C4-2B (cell line): ENCODE results near the gene THBD.

Source experiments
- ZFX ChIP-seq: fragments of 450-650 bp; IDR thresholded peaks from 2 replicates; pipeline ENCODE4 v1.6.1; 2017
- TF ChIP-seq, protein P1 (sequence below): fragments of 450-650 bp; conservative IDR thresholded peaks from 2 replicates; pipeline ENCODE4 v1.5.1; 2017; ENCODE audit warnings: mild to moderate bottlenecking

GRCh38 chr20:23066772-23067171 is 17.3 kb upstream of the THBD start:
- TF ChIP-seq, protein P1, sequence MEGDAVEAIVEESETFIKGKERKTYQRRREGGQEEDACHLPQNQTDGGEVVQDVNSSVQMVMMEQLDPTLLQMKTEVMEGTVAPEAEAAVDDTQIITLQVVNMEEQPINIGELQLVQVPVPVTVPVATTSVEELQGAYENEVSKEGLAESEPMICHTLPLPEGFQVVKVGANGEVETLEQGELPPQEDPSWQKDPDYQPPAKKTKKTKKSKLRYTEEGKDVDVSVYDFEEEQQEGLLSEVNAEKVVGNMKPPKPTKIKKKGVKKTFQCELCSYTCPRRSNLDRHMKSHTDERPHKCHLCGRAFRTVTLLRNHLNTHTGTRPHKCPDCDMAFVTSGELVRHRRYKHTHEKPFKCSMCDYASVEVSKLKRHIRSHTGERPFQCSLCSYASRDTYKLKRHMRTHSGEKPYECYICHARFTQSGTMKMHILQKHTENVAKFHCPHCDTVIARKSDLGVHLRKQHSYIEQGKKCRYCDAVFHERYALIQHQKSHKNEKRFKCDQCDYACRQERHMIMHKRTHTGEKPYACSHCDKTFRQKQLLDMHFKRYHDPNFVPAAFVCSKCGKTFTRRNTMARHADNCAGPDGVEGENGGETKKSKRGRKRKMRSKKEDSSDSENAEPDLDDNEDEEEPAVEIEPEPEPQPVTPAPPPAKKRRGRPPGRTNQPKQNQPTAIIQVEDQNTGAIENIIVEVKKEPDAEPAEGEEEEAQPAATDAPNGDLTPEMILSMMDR: no peak
- no peak for TF ChIP-seq ZFX
